Sigmoid colon (tissue), 7 donors: Measurements from ENCODE around the gene THBS4. TPM values are rescaled to one million over a fixed set of nuclear protein-coding genes. Genes with fewer than 3 reads are reported as not detected.

Source experiments
- DNase-seq: peaks from one replicate; pipeline ENCODE4 v3.0.0-alpha.2; 2019
- H3K27ac ChIP-seq, 4 donors: fragments of 200-600 bp; sonication (generic); one replicate each; pipeline ENCODE4 v1.5.1; 2016 to 2019; ENCODE audit warnings: mild to moderate bottlenecking in 1 of 4
- H3K27me3 ChIP-seq, 3 donors: fragments of 200-600 bp; sonication (generic); one replicate each; pipeline ENCODE4 v1.5.1; 2019; ENCODE audit warnings: mild to moderate bottlenecking in 1 of 3
- H3K36me3 ChIP-seq, 4 donors: fragments of 200-600 bp; sonication (generic); one replicate each; pipeline ENCODE4 v1.5.1; 2016 to 2019
- H3K4me1 ChIP-seq, 4 donors: fragments of 200-600 bp; sonication (generic); one replicate each; pipeline ENCODE4 v1.5.1; 2017 to 2019
- H3K4me3 ChIP-seq, 4 donors: fragments of 200-600 bp; sonication (generic); one replicate each; pipeline ENCODE4 v1.5.1; 2017 to 2019; ENCODE audit warnings: mild to moderate bottlenecking in 2 of 4, moderate library complexity in 1 of 4
- H3K9me3 ChIP-seq, 4 donors: fragments of 200-600 bp in 3 of 4; sonication (generic) in 3 of 4; one replicate each; pipeline versions ENCODE4 v1.5.1 to v1.6.1; 2013 to 2019
- CTCF ChIP-seq, 4 experiments: fragments of 450-650 bp in 3 of 4; fragments of 200-600 bp in 1 of 4; IDR thresholded peaks; one replicate each; pipeline ENCODE4 v1.5.1; 2016 to 2019; ENCODE audit warnings: antibody characterized with exemption in 4 of 4, mild to moderate bottlenecking in 3 of 4, moderate library complexity in 2 of 4
- EP300 ChIP-seq, 4 donors: sonication (generic); formaldehyde crosslinking; IDR thresholded peaks; one replicate each; pipeline ENCODE4 v1.6.1; 2017; ENCODE audit warnings: antibody characterized with exemption in 4 of 4
- POLR2A ChIP-seq, 2 donors: fragments of 450-650 bp; IDR thresholded peaks; one replicate each; pipeline ENCODE4 v1.6.1; 2016; ENCODE audit warnings: antibody characterized with exemption in 2 of 2, mild to moderate bottlenecking in 2 of 2, moderate library complexity in 2 of 2
- POLR2AphosphoS5 ChIP-seq, 4 donors: sonication (generic); formaldehyde crosslinking; IDR thresholded peaks; one replicate each; pipeline ENCODE4 v1.6.1; 2017; ENCODE audit warnings: antibody characterized with exemption in 4 of 4
- WGBS, 2 donors: extraction: QIAGEN DNeasy Blood & Tissue Kit; methylation state at CpG; one replicate each; pipeline ENCODE4 v1.1.7; 2013; 5-methylcytosine and 5-hydroxymethylcytosine counted together
- intact Hi-C: fragments of 100-400 bp; cut with DNase I; formaldehyde crosslinking; loops from one replicate; pipeline ENCODE4 v1.15.1; 2023
- polyA plus RNA-seq, 3 donors: library from polyadenylated mRNA; stranded (reverse); fragments of 200-250 nt; gene quantifications; one replicate each; pipeline ENCODE4 v1.2.3, GENCODE V29; 2013
- total RNA-seq, 4 donors: library from RNA; depleted of rRNA; stranded (reverse); fragments of >200 nt; gene quantifications; one replicate each; pipeline ENCODE4 v1.1.0, GENCODE V29; 2016
- donor health status: healthy with polysubstance abuse.
- donor health status: Bipolar disorder and iron deficiency.
- donor health status: healthy.

THBS4 gene
- total and polyA plus RNA-seq, 7 donors = 3.8 to 585 (median 62.1) TPM; not detected in 1

GRCh38 chr5:80048084-80048780 is 13.1 kb downstream of the THBS4 start:
- H3K4me1 ChIP-seq = no peaks in the 10 kb centered on the region
- DNase-seq = no peak
- no peaks in the 10 kb centered on the region for H3K9me3 ChIP-seq
- no peak overlapping the region for H3K27ac ChIP-seq
- no peak overlapping the region for H3K4me3 ChIP-seq
- no peaks in the 10 kb centered on the region for H3K36me3 ChIP-seq
- TF ChIP-seq EP300 (IDR thresholded peaks at IDR 0.05) (no peak), POLR2A (IDR thresholded peaks at IDR 0.05) (no peak), CTCF (IDR thresholded peaks at IDR 0.05) (no peak), POLR2AphosphoS5 (IDR thresholded peaks at IDR 0.05) (no peak)
- no peaks in the 10 kb centered on the region for H3K27me3 ChIP-seq
- intact Hi-C loops = no loop called here

- DNase-seq = no peak
- H3K4me1 ChIP-seq = no peaks in the 10 kb centered on the region
- intact Hi-C loops = no loop called here
- 88 to 89% methylated on average over 8 of the region's 8 CpGs for WGBS, 2 donors
- H3K4me3 ChIP-seq = no peak overlapping the region
- TF ChIP-seq POLR2A (IDR thresholded peaks at IDR 0.05) (no peak), CTCF (IDR thresholded peaks at IDR 0.05) (no peak), POLR2AphosphoS5 (IDR thresholded peaks at IDR 0.05) (no peak), EP300 (IDR thresholded peaks at IDR 0.05) (no peak)
- H3K9me3 ChIP-seq = no peaks in the 10 kb centered on the region
- no peaks in the 10 kb centered on the region for H3K27me3 ChIP-seq
- H3K27ac ChIP-seq = no peak overlapping the region
- no peaks in the 10 kb centered on the region for H3K36me3 ChIP-seq
These were observed 17.3 kb downstream of the THBS4 start for GRCh38 chr5:80052464-80052863.

GRCh38 chr5:80054682-80055081 is 19.5 kb downstream of the THBS4 start:
- Histone ChIP-seq H3K4me3 (no peak overlapping the region), H3K27me3 (no peaks in the 10 kb centered on the region), H3K9me3 (no peaks in the 10 kb centered on the region), H3K4me1 (no peaks in the 10 kb centered on the region), H3K36me3 (no peaks in the 10 kb centered on the region), H3K27ac (no peak overlapping the region)
- no peak for DNase-seq
- 92% methylated on average over 5 of the region's 5 CpGs for WGBS, 2 donors
- intact Hi-C loops = no loop called here
- TF ChIP-seq EP300 (IDR thresholded peaks at IDR 0.05) = no peak

- TF ChIP-seq EP300 (IDR thresholded peaks at IDR 0.05) = no peak
- no peak for TF ChIP-seq POLR2AphosphoS5 (IDR thresholded peaks at IDR 0.05)
- no peak for TF ChIP-seq POLR2A (IDR thresholded peaks at IDR 0.05)
- TF ChIP-seq CTCF (IDR thresholded peaks at IDR 0.05) = no peak
- Histone ChIP-seq H3K27me3 (no peaks in the 10 kb centered on the region), H3K36me3 (no peaks in the 10 kb centered on the region), H3K4me3 (no peak overlapping the region), H3K9me3 (no peaks in the 10 kb centered on the region), H3K27ac (no peak overlapping the region), H3K4me1 (no peaks in the 10 kb centered on the region)
- no peak for DNase-seq
- intact Hi-C loops = no loop called here
- 74 to 75% methylated on average over 11 of the region's 11 CpGs for WGBS, 2 donors
These were observed 20.5 kb downstream of the THBS4 start for GRCh38 chr5:80055491-80056170.

GRCh38 chr5:80057099-80057498 is 22.0 kb downstream of the THBS4 start:
- intact Hi-C loops = no loop called here
- no peak for DNase-seq
- Histone ChIP-seq H3K4me1 (no peaks in the 10 kb centered on the region), H3K27me3 (no peaks in the 10 kb centered on the region), H3K36me3 (no peaks in the 10 kb centered on the region), H3K27ac (no peak overlapping the region), H3K4me3 (no peak overlapping the region), H3K9me3 (no peaks in the 10 kb centered on the region)
- TF ChIP-seq CTCF (IDR thresholded peaks at IDR 0.05) (no peak), POLR2AphosphoS5 (IDR thresholded peaks at IDR 0.05) (no peak), POLR2A (IDR thresholded peaks at IDR 0.05) (no peak), EP300 (IDR thresholded peaks at IDR 0.05) (no peak)
- WGBS, 2 donors = 96 to 98% methylated on average over 2 of the region's 2 CpGs
